GM18951 (cell line): ENCODE data around the gene PLXNA4.

Source experiments
- POLR2A ChIP-seq: IDR thresholded peaks from 4 replicates; pipeline ENCODE4 v1.6.1; 2011; ENCODE audit warnings: mild to moderate bottlenecking; ENCODE audit not compliant: insufficient read length, insufficient read depth; ENCODE audit errors: extremely low read depth
- in situ Hi-C: fragments of 300-500 bp; cut with MboI; formaldehyde crosslinking; loops from one replicate; pipeline ENCODE4 v1.12.0; 2022; ENCODE audit warnings: low sequenced_read_pairs, mixed read lengths, inconsistent platforms; ENCODE audit not compliant: unreplicated experiment

The PLXNA4 gene

GRCh38 chr7:132337450-132338080 is 238.7 kb downstream of the PLXNA4 start:
- no peak for TF ChIP-seq POLR2A
- in situ Hi-C loops = no loop called here

DNA sequence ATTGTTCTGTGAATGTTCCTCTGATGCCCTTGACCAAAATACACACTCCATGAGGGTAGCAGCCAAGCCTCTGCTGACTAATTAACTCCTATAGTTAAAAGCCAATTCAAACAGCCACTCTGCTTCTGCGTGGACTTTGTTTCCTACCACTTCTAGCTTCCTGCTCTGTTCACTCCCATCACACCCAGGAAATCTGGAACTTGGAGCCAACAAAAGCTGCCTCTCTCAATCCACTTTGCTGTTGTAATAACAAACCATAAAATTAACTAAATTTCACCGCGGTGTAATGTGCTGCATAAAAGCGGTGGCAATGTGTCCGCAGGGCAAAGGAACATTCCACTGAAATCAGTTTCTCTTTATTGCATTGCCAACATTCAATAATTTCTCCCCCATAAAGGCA is 239.5 kb downstream of the PLXNA4 start:
- no peak for TF ChIP-seq POLR2A
- in situ Hi-C loops = no loop called here

GRCh38 chr7:132333301-132333700 is 243.0 kb downstream of the PLXNA4 start:
- no peak for TF ChIP-seq POLR2A
- in situ Hi-C loops = no loop called here

GRCh38 chr7:132328760-132329159 is 247.5 kb downstream of the PLXNA4 start:
- in situ Hi-C loops = no loop called here
- no peak for TF ChIP-seq POLR2A

DNA sequence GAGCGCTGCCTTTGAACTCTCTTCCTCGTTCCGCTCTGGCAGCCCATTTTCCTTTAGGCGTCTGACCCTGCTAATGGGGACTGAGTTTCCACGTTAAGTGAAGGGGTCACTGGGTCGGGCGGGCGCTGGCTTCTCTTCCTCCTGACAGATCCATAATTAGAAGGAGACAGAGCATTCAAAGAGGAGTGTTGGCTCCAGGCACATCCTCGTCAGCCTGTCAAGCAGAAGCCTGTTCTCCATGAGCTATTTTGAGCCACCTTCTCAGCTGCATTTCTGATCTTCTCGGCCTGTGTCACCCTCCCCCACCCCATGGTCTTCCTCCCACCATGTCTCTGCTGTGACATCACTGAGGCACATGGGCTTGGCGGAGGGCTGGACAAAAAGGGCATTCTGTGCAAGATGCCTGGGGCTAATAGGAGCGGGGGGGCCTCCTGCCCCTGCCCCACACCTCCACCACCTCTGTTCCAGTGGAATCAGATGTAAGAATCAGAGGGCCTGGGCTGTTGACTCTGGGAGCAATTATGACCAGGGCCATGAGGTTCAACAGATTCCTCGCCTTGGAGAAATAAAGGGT is 248.1 kb downstream of the PLXNA4 start:
- TF ChIP-seq POLR2A = no peak
- in situ Hi-C loops = no loop called here

DNA sequence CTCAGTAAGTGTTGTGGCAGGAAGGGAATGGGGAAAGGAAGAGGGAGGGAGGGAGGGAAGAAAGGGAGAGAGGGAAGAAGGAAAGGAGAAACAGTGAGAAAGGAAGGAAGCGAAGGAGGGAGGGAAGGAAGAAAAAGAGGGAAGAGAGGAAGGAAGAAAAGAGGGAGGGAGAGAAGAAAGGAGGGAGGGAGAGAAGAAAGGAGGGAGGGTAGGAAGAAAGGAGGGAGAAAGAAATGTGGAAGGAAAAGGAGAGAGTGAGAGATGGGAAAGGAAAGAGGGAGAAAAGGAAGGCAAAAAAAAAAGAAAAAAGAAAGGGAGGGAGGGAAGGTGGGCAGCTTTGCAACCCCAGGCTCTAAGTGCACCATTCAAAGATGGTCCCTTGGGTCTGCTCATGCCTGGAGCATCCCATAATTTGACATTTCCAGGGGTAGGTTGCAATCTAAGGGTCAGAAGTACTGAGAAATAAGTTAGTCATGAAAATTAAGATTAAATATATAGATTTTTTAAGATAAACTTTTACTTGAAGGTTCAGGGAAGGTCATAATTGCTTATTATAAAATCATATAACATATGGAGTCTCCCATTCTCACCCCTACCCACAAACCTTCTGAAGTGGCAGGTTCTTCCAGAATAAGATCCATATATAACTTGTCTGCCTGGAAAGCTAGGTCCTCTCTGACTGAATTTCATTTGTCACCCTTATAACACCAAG is 249.2 kb downstream of the PLXNA4 start:
- TF ChIP-seq POLR2A = no peak
- in situ Hi-C loops = no loop called here

GRCh38 chr7:132322970-132323369 is 253.3 kb downstream of the PLXNA4 start:
- in situ Hi-C loops = no loop called here
- no peak for TF ChIP-seq POLR2A

- in situ Hi-C loops = no loop called here
- TF ChIP-seq POLR2A = no peak
Measured at GRCh38 chr7:132321387-132321786, 254.9 kb downstream of the PLXNA4 start.

DNA sequence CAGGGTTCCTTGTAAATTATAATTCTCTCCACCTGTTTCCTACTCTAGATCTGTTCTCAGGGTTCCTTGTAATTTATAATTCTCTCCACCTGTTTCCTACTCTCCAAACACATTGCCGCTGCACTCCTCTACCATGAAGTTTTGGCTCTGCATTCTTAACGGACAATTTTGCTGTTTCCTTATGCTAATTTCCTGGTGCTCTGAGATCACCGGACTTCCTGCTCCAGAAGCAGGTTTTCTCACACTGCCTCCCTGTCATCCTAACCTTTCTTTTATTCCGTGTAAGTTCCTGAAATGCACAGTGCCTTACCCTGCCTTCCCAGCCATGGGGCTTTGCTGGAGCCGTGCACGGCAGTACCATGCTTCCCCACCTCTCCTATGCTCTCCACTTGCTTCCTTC is 256.8 kb downstream of the PLXNA4 start:
- TF ChIP-seq POLR2A = no peak
- in situ Hi-C loops = loop anchor here (10.0 kb wide), 1 partner anchor 255 kb away; the partner anchor contains the start of gene PLXNA4

DNA sequence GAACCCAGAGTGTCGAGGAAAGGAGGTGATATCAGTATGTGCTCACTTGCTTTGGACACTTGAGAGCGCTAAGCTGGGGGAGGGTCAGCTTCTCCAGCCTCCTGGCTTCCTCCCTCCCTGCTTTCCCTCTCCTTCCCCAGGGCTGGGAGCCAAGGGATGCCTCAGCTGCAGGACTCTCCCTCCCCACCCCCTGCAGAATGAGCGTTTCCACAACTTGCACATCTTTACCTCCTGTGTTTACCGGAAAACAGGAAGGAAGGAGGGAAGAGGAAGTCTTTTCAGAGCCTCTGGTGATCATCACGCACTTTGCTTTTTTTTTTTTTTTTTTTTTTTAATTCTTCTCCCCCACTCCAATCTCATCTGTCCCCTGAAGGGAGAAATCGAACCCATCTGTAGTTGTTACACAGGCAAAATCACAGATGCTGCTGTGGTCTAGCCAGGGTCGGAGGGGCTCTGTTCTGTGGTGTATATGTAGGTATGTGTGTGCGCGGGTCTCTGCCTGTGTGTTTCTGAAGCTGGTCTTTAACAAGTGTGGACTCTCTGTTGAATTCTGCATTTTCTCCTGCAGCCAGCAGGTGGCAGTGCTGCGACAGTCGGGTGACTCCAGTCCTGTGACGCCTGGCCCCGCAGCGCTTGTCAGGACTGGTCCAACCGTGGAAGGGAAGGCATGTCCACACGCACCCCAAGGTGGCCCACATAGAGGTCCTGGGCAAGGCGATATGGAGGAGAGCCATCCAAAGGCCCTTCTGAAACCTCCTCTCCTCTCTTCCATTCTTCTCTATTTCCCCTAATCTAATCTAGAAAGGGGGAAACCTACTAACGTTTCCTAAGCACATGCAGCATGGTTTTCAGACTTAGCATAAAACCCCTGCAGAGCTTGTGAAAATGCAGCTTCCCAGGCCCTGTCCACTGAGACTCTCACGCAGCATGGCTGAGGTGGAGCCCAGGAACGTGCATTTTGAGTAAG is 257.6 kb downstream of the PLXNA4 start:
- no peak for TF ChIP-seq POLR2A
- in situ Hi-C loops = loop anchor here (10.0 kb wide), 1 partner anchor 256 kb away; the partner anchor contains the start of gene PLXNA4

DNA sequence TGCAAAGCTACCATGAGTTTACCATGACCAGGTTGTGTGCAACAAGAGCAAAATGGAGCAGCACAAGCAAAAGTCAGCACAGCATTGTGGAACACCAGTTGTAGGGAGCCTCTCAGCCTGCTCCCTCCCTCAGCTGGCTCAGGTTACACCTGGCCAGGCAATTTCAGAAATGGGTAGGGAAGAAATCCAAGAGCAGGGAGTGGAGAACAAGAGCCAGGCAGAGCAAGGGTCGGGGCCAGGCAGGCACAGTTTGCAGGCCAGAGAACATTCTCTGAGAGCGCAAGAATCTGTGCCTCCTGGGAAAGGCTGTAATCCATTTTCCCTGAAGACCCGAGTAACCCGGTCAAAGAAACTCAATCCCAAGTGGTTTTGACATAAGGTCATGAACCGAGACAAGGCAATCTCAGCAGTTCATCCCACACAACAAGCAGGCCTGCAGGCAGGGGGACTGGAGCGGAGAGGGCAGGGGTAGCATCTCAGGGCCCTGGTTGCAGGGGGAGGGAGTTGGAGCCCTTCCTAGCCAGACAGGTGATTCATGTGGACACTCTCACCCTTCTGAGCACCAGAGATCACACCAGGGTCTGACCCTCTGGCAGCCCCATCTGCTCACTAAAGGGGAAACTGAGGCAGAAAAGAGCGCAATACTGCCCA is 258.4 kb downstream of the PLXNA4 start:
- TF ChIP-seq POLR2A = no peak
- in situ Hi-C loops = loop anchor here (10.0 kb wide), 1 partner anchor 257 kb away; the partner anchor contains the start of gene PLXNA4

GRCh38 chr7:132312531-132313055 is 263.7 kb downstream of the PLXNA4 start:
- no peak for TF ChIP-seq POLR2A
- in situ Hi-C loops = loop anchor here (10.0 kb wide), 1 partner anchor 262 kb away; the partner anchor contains the start of gene PLXNA4
